CD1c-positive myeloid dendritic cell (primary cell): ENCODE data around the gene EMP1.
A peak's percentile ranks its signal among the peaks of the same experiment; 100 is the strongest.
"Not testable (repeated sequence)": the region's sequence is repeated elsewhere in the genome, so short reads cannot be mapped to it uniquely, and the experiment has no call there.

Source experiments
- DNase-seq: peaks from one replicate; pipeline ENCODE4 v3.0.0-alpha.2; 2016; ENCODE audit errors: extremely low spot score

Gene EMP1

GRCh38 chr12:13257356-13257875, 60.9 kb downstream of the EMP1 start:
- peak; percentile 19 for DNase-seq

- no peak for DNase-seq
Measured at GRCh38 chr12:13258197-13258596, 61.7 kb downstream of the EMP1 start.

- DNase-seq = no peak
Measured at GRCh38 chr12:13258717-13259119, 62.2 kb downstream of the EMP1 start.

- DNase-seq = not testable (repeated sequence)
Measured at GRCh38 chr12:13259625-13260024, 63.1 kb downstream of the EMP1 start.

GRCh38 chr12:13267826-13268225, 71.3 kb downstream of the EMP1 start:
- DNase-seq = peak; percentile 10

GRCh38 chr12:13268581-13268980, 72.1 kb downstream of the EMP1 start:
- DNase-seq = no peak
